MG63 (cell line): ENCODE results near the gene PSMB1. TPM values are rescaled to one million over a fixed set of nuclear protein-coding genes. Genes with fewer than 3 reads are reported as not detected.
"Not testable (repeated sequence)": the region's sequence is repeated elsewhere in the genome, so short reads cannot be mapped to it uniquely, and the experiment has no call there.

Experiments
- DNase-seq: peaks from one replicate; pipeline ENCODE4 v3.0.0-alpha.2; 2020
- H3K27me3 ChIP-seq: fragments of 250-450 bp; sonication (Bioruptor Pico); 2 replicates; pipeline ENCODE4 v1.5.1; 2020; ENCODE audit warnings: mild to moderate bottlenecking, moderate library complexity
- H3K36me3 ChIP-seq: fragments of 250-450 bp; sonication (Bioruptor Pico); 2 replicates; pipeline ENCODE4 v1.5.1; 2020; ENCODE audit warnings: mild to moderate bottlenecking, moderate library complexity
- H3K4me3 ChIP-seq: fragments of 250-450 bp; sonication (Bioruptor Pico); 2 replicates; pipeline ENCODE4 v1.5.1; 2020; ENCODE audit warnings: mild to moderate bottlenecking, moderate library complexity
- H3K9me3 ChIP-seq: fragments of 250-450 bp; sonication (Bioruptor Pico); 2 replicates; pipeline ENCODE4 v1.5.1; 2020; ENCODE audit warnings: mild to moderate bottlenecking, moderate library complexity
- total RNA-seq: library from RNA; depleted of rRNA; stranded (reverse); fragments of >200 nt; shearing (Covaris generic); gene quantifications from 2 replicates; pipeline ENCODE4 v1.2.3, GENCODE V29; 2014; ENCODE audit warnings: low replicate concordance

The PSMB1 gene
- total RNA-seq, 1 experiment from 2014 or later, result 959 TPM

DNA sequence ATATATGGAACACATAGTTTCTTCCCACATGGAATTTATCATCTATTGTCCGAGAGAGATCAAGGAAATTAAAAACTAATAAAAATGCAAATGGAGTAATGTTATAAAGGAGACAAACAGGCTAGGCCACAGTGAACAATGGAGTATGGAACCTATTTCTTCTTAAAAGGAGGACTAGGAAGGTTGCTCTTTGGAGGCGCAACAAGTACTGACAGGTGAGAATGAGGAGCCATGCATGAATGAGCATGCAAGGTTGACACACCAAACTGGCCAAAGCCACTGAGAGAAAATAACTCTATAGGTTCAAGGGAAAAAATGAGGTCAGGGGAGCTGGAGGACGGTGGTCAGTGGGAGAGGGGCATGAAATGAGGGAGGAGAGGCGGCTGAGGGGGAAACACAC lies 40.9 kb downstream of the PSMB1 start:
- DNase-seq, result no peak
- no peak overlapping the region for H3K4me3 ChIP-seq
- no peaks in the 10 kb centered on the region for H3K36me3 ChIP-seq
- H3K9me3 ChIP-seq, result peaks cover 14% of the 10 kb centered on the region
- no peaks in the 10 kb centered on the region for H3K27me3 ChIP-seq

DNA sequence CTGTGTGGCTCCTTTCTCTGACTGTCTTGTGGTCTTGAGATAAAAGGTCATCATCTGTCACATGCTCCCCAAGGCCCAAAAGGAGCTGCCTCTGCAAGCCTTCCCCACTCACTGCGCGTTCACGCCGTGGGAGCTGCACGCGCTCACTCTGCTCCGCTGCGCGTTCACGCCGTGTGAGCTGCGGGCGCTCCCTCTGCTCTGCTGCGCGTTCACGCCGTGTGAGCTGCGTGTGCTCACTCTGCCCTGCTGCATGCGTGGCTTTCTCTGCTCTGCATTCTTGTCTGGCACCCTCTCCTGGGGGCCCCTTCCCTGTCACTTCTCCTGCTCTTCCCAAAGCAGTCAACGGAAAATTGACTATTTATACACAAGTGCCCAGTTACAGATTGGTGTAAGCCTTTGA lies 42.5 kb downstream of the PSMB1 start:
- H3K4me3 ChIP-seq, result no peak overlapping the region
- DNase-seq, result no peak
- no peaks in the 10 kb centered on the region for H3K36me3 ChIP-seq
- H3K27me3 ChIP-seq, result no peaks in the 10 kb centered on the region
- H3K9me3 ChIP-seq, result peaks cover 9% of the 10 kb centered on the region

DNA sequence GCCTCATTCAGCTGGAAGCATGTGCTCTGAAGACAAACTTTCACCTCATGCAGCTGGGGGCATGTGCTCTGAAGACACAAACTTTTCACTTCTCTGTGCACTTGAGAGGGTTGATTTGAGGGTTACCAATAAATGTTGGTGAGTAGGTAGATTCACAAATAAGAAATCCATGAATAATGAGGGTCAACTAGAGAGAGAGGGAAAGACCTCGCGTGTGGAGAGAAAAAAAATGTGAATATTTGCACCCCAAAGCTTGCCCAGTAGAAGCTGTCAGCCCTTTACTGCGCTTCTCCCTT lies 43.4 kb downstream of the PSMB1 start:
- no peak for DNase-seq
- H3K27me3 ChIP-seq, result no peaks in the 10 kb centered on the region
- H3K4me3 ChIP-seq, result no peak overlapping the region
- no peaks in the 10 kb centered on the region for H3K36me3 ChIP-seq
- peaks cover under 1% of the 10 kb centered on the region; the same call in 1 of the 2 replicates for H3K9me3 ChIP-seq

DNA sequence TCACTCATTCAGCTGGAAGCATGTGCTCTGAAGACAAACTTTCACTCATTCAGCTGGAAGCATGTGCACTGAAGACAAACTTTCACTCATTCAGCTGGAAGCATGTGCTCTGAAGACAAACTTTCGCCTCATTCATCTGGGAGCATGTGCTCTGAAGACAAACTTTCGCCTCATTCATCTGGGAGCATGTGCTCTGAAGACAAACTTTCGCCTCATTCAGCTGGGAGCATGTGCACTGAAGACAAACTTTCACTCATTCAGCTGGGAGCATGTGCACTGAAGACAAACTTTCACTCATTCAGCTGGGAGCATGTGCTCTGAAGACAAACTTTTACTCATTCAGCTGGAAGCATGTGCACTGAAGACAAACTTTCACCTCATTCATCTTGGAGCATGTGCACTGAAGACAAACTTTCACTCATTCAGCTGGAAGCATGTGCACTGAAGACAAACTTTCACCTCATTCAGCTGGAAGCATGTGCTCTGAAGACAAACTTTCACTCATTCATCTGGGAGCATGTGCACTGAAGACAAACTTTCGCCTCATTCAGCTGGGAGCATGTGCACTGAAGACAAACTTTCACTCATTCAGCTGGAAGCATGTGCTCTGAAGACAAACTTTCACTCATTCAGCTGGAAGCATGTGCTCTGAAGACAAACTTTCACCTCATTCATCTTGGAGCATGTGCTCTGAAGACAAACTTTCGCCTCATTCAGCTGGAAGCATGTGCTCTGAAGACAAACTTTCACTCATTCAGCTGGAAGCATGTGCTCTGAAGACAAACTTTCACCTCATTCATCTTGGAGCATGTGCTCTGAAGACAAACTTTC lies 44.0 kb downstream of the PSMB1 start:
- not testable (repeated sequence) for DNase-seq, H3K27me3 ChIP-seq, H3K36me3 ChIP-seq, H3K9me3 ChIP-seq, H3K4me3 ChIP-seq

DNA sequence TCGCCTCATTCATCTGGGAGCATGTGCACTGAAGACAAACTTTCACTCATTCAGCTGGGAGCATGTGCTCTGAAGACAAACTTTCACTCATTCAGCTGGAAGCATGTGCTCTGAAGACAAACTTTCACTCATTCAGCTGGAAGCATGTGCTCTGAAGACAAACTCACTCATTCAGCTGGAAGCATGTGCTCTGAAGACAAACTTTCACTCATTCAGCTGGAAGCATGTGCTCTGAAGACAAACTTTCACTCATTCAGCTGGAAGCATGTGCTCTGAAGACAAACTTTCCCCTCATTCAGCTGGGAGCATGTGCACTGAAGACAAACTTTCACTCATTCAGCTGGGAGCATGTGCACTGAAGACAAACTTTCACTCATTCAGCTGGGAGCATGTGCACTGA lies 44.8 kb downstream of the PSMB1 start:
- not testable (repeated sequence) for H3K36me3 ChIP-seq, H3K27me3 ChIP-seq, H3K9me3 ChIP-seq, DNase-seq, H3K4me3 ChIP-seq

DNA sequence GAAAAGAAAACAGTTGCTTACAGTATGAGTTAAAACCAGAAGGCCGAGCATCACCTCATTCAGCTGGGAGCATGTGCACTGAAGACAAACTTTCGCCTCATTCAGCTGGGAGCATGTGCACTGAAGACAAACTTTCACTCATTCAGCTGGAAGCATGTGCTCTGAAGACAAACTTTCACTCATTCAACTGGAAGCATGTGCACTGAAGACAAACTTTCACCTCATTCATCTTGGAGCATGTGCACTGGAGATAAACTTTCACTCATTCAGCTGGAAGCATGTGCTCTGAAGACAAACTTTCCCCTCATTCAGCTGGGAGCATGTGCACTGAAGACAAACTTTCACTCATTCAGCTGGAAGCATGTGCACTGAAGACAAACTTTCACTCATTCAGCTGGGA lies 45.4 kb downstream of the PSMB1 start:
- H3K4me3 ChIP-seq, H3K9me3 ChIP-seq, H3K36me3 ChIP-seq, DNase-seq, H3K27me3 ChIP-seq: not testable (repeated sequence)

DNA sequence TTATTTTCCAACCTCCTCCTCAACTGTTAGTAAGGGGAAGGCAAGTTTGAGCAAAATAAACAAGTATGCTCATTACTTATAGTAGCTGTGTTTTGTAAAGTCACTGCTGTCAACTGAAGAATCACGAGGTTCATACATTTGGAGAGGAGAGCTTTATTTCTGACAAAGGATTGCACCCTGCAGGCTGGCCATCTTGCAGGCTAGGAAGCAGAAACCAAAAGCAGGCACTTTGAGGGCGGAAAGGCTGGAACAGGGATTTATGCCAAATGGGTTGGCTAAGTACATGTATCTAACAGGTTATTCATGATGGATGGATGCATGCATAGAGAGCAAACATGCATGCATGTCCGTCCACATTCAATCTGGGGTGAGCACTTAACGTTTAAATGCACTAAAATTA lies 46.7 kb downstream of the PSMB1 start:
- H3K36me3 ChIP-seq, result no peaks in the 10 kb centered on the region
- no peaks in the 10 kb centered on the region for H3K9me3 ChIP-seq
- H3K4me3 ChIP-seq, result no peak overlapping the region
- DNase-seq, result no peak
- H3K27me3 ChIP-seq, result no peaks in the 10 kb centered on the region

DNA sequence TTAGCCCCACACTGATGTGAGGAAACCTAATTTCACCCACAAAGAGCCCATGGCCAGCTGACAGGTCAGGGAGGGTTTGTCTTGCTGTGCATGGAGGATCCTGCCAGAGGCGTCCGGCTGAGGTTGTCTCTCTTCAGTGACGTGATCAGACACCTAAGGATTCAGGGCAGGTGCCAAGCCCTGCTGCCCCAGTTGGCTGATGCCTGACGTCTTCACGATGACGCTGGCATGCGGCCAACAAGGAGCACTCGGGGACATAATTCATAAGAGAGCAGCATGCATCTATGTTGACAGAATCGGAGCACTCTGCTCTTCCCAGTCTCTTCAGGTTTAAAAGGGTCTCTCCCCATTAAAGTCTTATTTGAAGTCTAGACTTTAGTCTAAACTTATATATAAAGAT lies 47.8 kb downstream of the PSMB1 start:
- Histone ChIP-seq H3K4me3 (no peak overlapping the region), H3K36me3 (no peaks in the 10 kb centered on the region), H3K27me3 (no peaks in the 10 kb centered on the region), H3K9me3 (no peaks in the 10 kb centered on the region)
- DNase-seq, result no peak

DNA sequence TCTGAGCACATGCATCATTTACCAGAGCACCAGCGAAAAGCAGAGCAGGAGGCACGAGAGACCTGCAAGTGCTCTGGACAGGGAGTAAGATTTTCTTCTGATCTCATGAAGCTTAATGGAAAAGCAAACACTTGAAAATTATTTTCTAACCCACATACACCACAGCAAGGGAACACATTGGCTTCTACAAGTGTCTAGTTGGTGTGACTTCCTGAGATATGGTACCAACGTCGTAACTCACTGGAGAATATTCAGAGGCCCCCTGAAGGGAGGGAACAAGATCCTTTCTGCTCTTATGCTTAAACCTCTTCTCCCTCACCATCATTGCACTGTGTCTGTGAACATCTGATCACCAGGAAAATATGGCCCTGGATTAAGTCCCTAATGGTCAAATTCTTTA lies 48.6 kb downstream of the PSMB1 start:
- no peak for DNase-seq
- Histone ChIP-seq H3K4me3 (no peak overlapping the region), H3K9me3 (no peaks in the 10 kb centered on the region), H3K27me3 (no peaks in the 10 kb centered on the region), H3K36me3 (no peaks in the 10 kb centered on the region)

DNA sequence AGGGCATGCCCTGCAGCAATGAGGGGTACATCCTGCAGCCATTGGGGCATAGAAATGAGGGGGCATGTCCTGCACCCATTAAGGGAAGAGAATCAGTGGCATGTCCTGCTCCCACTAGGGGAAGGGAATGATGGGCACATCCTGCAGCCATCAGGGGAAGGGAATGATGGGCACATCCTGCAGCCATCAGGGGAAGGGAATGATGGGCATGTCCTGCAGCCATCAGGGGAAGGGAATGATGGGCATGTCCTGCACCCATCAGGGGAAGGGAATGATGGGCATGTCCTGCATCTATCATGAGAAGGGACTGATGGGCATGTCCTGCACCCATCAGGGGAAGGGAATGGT lies 49.7 kb downstream of the PSMB1 start:
- Histone ChIP-seq H3K4me3 (no peak overlapping the region), H3K27me3 (no peaks in the 10 kb centered on the region), H3K9me3 (no peaks in the 10 kb centered on the region), H3K36me3 (no peaks in the 10 kb centered on the region)
- DNase-seq, result no peak

DNA sequence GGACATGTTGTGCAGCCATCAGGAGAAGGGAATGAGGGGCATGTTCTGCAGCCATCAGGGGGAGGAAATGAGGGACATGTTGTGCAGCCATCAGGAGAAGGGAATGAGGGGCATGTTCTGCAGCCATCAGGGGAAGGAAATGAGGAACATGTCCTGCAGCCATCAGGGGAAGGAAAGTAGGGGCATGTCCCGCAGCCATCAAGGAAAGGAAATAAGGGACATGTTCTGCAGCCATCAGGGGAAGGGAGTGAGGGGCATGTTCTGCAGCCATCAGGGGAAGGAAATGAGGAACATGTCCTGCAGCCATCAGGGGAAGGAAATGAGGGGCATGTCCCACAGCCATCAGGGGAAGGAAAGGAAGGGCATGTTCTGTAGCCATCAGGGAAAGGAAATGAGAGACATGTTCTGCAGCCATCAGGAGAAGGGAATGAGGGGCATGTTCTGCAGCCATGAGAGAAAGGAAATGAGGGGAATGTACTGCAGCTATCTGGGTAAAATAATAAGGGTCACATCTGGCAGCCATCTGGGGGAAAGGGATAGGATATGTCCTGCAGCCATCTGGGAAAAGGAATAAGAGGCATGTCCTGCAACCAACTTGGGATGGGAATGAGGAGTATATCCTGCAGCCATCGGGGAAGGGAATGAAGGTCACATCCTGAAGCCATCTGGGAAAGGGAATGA lies 50.2 kb downstream of the PSMB1 start:
- not testable (repeated sequence) for H3K36me3 ChIP-seq, H3K9me3 ChIP-seq, H3K27me3 ChIP-seq, DNase-seq, H3K4me3 ChIP-seq

DNA sequence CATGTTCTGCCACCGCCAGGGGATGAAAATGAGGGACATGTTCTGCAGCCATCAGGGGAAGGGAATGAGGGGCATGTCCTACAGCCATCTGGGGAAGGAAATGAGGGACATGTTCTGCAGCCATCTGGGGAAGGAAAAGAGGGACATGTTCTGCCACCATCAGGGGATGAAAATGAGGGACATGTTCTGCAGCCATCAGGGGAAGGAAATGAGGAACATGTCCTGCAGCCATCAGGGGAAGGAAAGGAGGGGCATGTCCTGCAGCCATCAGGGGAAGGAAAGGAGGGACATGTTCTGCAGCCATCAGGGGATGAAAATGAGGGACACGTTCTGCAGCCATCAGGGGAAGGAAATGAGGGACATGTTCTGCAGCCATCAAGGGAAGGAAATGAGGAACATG lies 50.8 kb downstream of the PSMB1 start:
- not testable (repeated sequence) for H3K27me3 ChIP-seq

DNA sequence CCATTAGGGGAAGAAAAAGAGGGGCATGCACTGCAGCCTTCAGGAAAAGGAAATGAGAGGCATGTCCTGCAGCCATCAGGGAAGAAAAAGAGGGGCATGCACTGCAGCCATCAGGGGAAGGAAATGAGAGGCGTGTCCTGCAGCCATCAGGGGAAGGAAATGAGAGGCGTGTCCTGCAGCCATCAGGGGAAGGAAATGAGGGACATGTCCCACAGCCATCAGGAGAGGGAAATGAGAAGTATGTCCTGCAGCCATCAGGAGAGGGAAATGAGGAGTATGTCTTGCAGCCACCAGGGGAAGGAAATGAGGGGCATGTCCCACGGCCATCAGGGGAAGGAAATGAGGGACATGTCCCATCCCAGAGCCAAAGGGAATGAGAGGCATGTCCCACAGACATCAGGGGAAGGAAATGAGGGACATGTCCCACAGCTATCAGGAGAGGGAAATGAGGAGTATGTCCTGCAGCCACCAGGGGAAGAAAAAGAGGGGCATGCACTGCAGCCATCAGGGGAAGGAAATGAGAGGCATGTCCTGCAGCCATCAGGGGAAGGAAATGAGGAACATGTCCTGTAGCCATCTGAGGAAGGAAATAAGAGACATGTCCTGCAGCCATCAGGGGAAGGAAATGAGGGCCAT lies 52.0 kb downstream of the PSMB1 start:
- DNase-seq, result no peak
- Histone ChIP-seq H3K27me3 (no peaks in the 10 kb centered on the region), H3K36me3 (no peaks in the 10 kb centered on the region), H3K4me3 (no peak overlapping the region), H3K9me3 (no peaks in the 10 kb centered on the region)

More for the DNA sequence above, 50.8 kb downstream of the PSMB1 start:
- not testable (repeated sequence) for DNase-seq, H3K36me3 ChIP-seq, H3K9me3 ChIP-seq, H3K4me3 ChIP-seq

DNA sequence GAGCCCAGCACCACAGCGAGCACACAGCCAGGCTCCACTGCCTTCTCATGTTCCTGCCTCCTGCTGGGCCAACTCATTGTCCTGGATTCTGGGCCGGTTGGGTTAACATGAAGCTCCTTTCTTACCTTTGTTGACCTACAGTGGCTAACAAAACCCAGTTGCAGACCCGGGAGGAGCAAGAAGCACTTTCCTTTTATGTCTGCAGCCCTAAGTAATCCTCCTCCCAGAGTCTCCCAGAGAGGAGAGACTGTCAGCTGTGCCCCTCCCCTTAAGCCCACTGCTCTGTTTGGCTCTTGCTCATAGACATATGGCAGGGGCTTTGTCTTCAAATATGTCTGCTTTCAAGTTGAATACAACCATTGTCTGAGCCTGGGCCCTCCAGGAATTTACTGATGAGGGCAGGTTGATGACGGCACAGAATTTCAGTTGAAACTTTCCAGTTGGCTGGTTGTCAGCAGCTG lies 55.2 kb downstream of the PSMB1 start:
- Histone ChIP-seq H3K9me3 (no peaks in the 10 kb centered on the region), H3K36me3 (no peaks in the 10 kb centered on the region), H3K4me3 (no peak overlapping the region), H3K27me3 (0 out of 2 replicates have a peak, but pooled peaks cover 4% of the 10 kb centered on the region)
- DNase-seq, result peak; percentile 34

DNA sequence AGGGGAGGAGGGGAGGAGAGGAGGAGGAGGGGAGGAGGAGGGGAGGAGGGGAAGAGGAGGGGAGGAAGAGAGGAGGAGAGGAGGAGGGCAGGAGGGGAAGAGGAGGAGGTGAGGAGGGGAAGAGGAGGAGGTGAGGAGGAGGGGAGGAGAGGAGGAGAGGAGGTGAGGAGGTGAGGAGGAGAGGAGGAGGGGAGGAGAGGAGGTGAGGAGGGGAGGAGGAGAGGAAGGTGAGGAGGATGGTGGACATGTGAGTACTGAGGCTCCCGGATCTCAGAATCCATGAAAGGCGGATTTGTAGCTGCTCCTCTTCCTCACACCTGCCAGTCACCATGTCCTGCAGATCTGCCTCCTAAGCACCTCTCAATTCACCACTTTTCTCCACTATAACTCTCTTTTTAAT lies 59.8 kb downstream of the PSMB1 start:
- DNase-seq, result no peak
- Histone ChIP-seq H3K27me3 (0 out of 2 replicates have a peak, but pooled peaks cover 4% of the 10 kb centered on the region), H3K4me3 (no peak overlapping the region), H3K36me3 (no peaks in the 10 kb centered on the region), H3K9me3 (no peaks in the 10 kb centered on the region)

DNA sequence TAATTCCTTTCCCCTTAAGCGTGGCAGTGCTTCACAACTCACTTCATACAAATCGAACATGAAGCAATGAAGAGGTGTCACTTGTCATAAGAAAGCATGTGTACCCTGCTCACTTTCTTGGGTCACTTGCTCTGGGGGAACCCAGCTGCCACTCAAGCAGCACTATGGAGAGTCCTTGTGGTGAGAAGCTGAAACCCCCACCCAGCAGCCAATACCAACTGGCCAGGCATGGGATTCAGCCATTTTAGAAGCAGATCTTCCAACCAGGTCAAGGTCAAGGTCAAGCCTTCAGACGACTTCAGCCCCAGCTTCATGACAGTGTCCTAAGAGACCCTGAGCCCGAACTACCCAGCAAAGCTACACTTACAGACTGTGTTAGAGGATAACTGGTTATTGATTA lies 62.8 kb downstream of the PSMB1 start:
- H3K9me3 ChIP-seq, result no peaks in the 10 kb centered on the region
- H3K27me3 ChIP-seq, result 0 out of 2 replicates have a peak, but pooled peaks cover 4% of the 10 kb centered on the region
- no peak overlapping the region for H3K4me3 ChIP-seq

DNA sequence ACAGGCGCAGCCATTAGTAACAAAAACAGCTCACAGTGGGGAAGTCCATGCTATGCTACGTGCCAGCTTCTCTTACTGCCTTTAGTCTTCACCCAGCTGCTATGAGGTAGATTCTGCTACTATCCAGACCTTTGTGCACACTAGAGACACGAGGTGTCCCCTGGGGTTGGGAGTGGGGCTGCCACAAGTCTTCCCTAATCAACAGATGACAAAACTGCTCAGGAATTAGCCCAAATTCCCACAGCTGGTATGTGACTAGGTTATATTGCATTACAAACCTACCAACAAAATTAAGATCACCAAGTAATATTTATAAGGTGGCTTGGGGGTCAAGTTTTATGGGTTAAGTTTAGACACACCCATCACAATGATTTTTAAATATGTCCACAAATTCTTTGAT lies 63.3 kb downstream of the PSMB1 start:
- H3K27me3 ChIP-seq, result 0 out of 2 replicates have a peak, but pooled peaks cover 4% of the 10 kb centered on the region
- H3K9me3 ChIP-seq, result no peaks in the 10 kb centered on the region
- no peaks in the 10 kb centered on the region for H3K36me3 ChIP-seq
- DNase-seq, result no peak
- H3K4me3 ChIP-seq, result no peak overlapping the region

More for the DNA sequence above, 62.8 kb downstream of the PSMB1 start:
- no peak for DNase-seq
- no peaks in the 10 kb centered on the region for H3K36me3 ChIP-seq
